PC-9 (cell line): ENCODE results near the gene RAD50.

ENCODE experiments used
- CTCF ChIP-seq: fragments of 200-600 bp; sonication (generic); conservative IDR thresholded peaks from 2 replicates; pipeline ENCODE4 v1.6.1; 2017; ENCODE audit warnings: mixed run types, antibody characterized with exemption, mild to moderate bottlenecking, moderate library complexity
- EZH2 ChIP-seq: fragments of 200-600 bp; sonication (generic); IDR thresholded peaks from 2 replicates; pipeline ENCODE4 v1.8.0; 2017; ENCODE audit warnings: antibody characterized with exemption, low read depth

GRCh38 chr5:132647473-132647872, 90.7 kb downstream of the RAD50 start:
- TF ChIP-seq CTCF (no peak), EZH2 (no peak)
